Prostate gland (tissue), 2 donors: ENCODE results near the gene DLGAP4.

ENCODE experiments used
- CTCF ChIP-seq, 4 experiments: fragments of 200-600 bp in 2 of 4; fragments of 450-650 bp in 2 of 4; sonication (generic) in 2 of 4; IDR thresholded peaks; 1 replicate in 3 of 4; 2 replicates in 1 of 4; pipeline ENCODE4 v1.5.1; 2016 to 2019; ENCODE audit warnings: antibody characterized with exemption in 4 of 4, mild to moderate bottlenecking in 2 of 4, moderate library complexity in 2 of 4
- POLR2A ChIP-seq: fragments of 450-650 bp; IDR thresholded peaks from one replicate; pipeline ENCODE4 v1.6.1; 2016; ENCODE audit warnings: antibody characterized with exemption, mild to moderate bottlenecking

- TF ChIP-seq POLR2A (no peak), CTCF (IDR thresholded peaks at IDR 0.05) (no peak)
Measured at GRCh38 chr20:36260316-36260715, 45.8 kb upstream of the DLGAP4 start.
